ENCODE data around the gene PRIM2. TPM values are rescaled to one million over a fixed set of nuclear protein-coding genes. Genes with fewer than 3 reads are reported as not detected.
"Not testable (repeated sequence)": the region's sequence is repeated elsewhere in the genome, so short reads cannot be mapped to it uniquely, and the experiment has no call there.

Gene PRIM2
- total RNA-seq, 2 donors from 2014 or later = 42.7 to 49.1 TPM

- not testable (repeated sequence) for H3K27me3 Mint-ChIP-seq; H3K4me1 Mint-ChIP-seq; H3K36me3 Mint-ChIP-seq (ENCODE audit: low read depth); H3K27ac Mint-ChIP-seq; H3K9me3 Mint-ChIP-seq; H3K4me3 Mint-ChIP-seq; ATAC-seq (replicated peaks)
These were observed 193.0 kb downstream of the PRIM2 start for GRCh38 chr6:57510390-57510789.

DNA sequence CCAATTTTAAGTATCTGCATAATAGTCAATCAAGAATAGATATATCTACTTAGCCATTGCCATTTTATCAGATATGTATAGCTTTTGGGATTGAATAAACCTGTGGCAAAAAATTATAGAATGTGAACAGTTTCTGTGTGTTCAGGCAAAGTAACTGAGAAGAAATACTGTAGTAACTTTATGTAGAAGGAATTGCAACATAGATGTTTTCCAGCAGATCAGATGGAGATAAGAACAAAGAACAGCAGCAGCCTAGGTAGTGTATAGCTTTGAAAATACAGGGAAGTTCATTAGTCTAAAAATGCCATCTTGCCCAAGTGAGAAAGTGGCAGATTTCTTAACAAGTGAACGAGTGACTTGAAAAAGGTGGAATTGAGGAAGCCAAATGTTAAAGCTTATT lies 197.7 kb downstream of the PRIM2 start:
- not testable (repeated sequence) for H3K9me3 Mint-ChIP-seq; H3K27me3 Mint-ChIP-seq; H3K36me3 Mint-ChIP-seq (ENCODE audit: low read depth); H3K4me1 Mint-ChIP-seq; H3K4me3 Mint-ChIP-seq; H3K27ac Mint-ChIP-seq; ATAC-seq (replicated peaks)

GRCh38 chr6:57515845-57516244 lies 198.4 kb downstream of the PRIM2 start:
- not testable (repeated sequence) for H3K36me3 Mint-ChIP-seq (ENCODE audit: low read depth); H3K9me3 Mint-ChIP-seq; ATAC-seq (replicated peaks); H3K4me3 Mint-ChIP-seq; H3K27me3 Mint-ChIP-seq; H3K4me1 Mint-ChIP-seq; H3K27ac Mint-ChIP-seq

- not testable (repeated sequence) for H3K4me3 Mint-ChIP-seq; H3K36me3 Mint-ChIP-seq (ENCODE audit: low read depth); H3K27me3 Mint-ChIP-seq; H3K27ac Mint-ChIP-seq; H3K9me3 Mint-ChIP-seq; H3K4me1 Mint-ChIP-seq; ATAC-seq (replicated peaks)
These were observed 199.3 kb downstream of the PRIM2 start for GRCh38 chr6:57516776-57517175.

DNA sequence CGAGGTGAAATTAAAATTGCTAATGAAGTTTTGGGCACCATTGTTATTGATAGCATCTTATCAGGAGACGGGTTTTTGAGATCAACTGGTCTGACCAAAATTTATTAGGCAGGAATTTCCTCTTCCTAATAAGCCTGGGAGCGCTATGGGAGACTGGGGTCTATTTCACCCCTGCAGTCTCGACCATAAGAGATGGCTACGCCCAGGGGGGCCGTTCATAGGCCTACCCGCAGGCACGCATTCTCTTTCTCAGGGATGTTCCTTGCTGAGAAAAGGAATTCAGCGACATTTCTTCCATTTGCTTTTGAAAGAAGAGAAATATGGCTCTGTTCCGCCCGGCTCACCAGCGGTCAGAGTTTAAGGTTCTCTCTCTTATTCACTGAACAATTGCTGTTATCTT lies 201.8 kb downstream of the PRIM2 start:
- ATAC-seq (replicated peaks); H3K4me1 Mint-ChIP-seq; H3K27ac Mint-ChIP-seq; H3K27me3 Mint-ChIP-seq; H3K9me3 Mint-ChIP-seq; H3K36me3 Mint-ChIP-seq (ENCODE audit: low read depth); H3K4me3 Mint-ChIP-seq: not testable (repeated sequence)

GRCh38 chr6:57521085-57521484 lies 203.7 kb downstream of the PRIM2 start:
- H3K27me3 Mint-ChIP-seq; H3K4me1 Mint-ChIP-seq; H3K27ac Mint-ChIP-seq; H3K9me3 Mint-ChIP-seq; H3K4me3 Mint-ChIP-seq; ATAC-seq (replicated peaks); H3K36me3 Mint-ChIP-seq (ENCODE audit: low read depth): not testable (repeated sequence)

DNA sequence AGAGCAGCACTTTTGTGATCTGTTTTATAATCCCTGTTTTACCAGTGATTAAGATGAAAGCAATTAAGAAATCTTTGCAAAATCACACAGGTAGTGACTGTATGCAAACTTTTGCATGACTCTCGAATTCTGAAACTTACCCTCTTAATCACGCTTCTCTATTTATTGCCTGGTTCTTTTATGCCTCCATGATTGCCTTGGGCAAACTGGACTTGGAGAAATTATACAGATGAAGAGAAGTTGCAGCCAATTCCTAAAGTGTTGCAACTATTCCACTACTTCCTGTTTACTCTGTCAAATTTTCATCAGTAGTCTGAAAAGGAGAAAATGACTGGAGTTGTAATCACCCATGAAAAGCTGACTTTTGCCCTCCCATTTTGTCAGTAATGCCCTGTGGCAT lies 205.8 kb downstream of the PRIM2 start:
- H3K4me1 Mint-ChIP-seq; H3K36me3 Mint-ChIP-seq (ENCODE audit: low read depth); H3K27me3 Mint-ChIP-seq; H3K9me3 Mint-ChIP-seq; ATAC-seq (replicated peaks); H3K4me3 Mint-ChIP-seq; H3K27ac Mint-ChIP-seq: not testable (repeated sequence)

- peaks cover 17% of the 10 kb centered on the region for H3K36me3 Mint-ChIP-seq (ENCODE audit: low read depth)
- H3K9me3 Mint-ChIP-seq; H3K27me3 Mint-ChIP-seq; H3K27ac Mint-ChIP-seq; H3K4me1 Mint-ChIP-seq; ATAC-seq (replicated peaks); H3K4me3 Mint-ChIP-seq: not testable (repeated sequence)
These were observed 212.3 kb downstream of the PRIM2 start for GRCh38 chr6:57529755-57530154.

DNA sequence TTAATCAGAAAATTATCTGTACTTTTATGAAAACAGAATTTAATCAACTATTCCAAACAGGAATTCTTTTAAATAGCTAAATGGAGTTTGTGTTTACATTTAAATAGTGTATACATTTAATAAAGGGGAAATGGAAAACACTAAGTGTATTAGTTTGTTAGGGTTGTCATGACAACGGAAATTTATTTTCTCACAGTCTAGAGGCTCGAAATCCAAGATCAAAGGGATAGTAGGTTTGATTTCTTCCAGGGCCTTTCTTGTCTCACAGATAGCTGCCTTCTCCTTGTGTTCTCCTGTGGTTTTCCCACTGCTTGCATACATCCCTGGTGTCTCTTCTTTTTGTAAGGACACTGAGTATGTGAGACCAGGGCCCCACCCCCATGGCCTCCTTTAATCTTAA lies 215.2 kb downstream of the PRIM2 start:
- not testable (repeated sequence) for H3K27ac Mint-ChIP-seq; H3K4me3 Mint-ChIP-seq; H3K27me3 Mint-ChIP-seq; ATAC-seq (replicated peaks); H3K4me1 Mint-ChIP-seq; H3K9me3 Mint-ChIP-seq
- peaks cover 19% of the 10 kb centered on the region for H3K36me3 Mint-ChIP-seq (ENCODE audit: low read depth)

GRCh38 chr6:57535121-57535520 lies 217.7 kb downstream of the PRIM2 start:
- H3K36me3 Mint-ChIP-seq (ENCODE audit: low read depth) = peaks cover 26% of the 10 kb centered on the region
- H3K27me3 Mint-ChIP-seq; H3K4me1 Mint-ChIP-seq; H3K4me3 Mint-ChIP-seq; H3K27ac Mint-ChIP-seq; H3K9me3 Mint-ChIP-seq; ATAC-seq (replicated peaks): not testable (repeated sequence)

GRCh38 chr6:57535994-57536393 lies 218.6 kb downstream of the PRIM2 start:
- H3K4me1 Mint-ChIP-seq; H3K9me3 Mint-ChIP-seq; H3K4me3 Mint-ChIP-seq; H3K27ac Mint-ChIP-seq; ATAC-seq (replicated peaks); H3K27me3 Mint-ChIP-seq: not testable (repeated sequence)
- H3K36me3 Mint-ChIP-seq (ENCODE audit: low read depth) = peaks cover 26% of the 10 kb centered on the region

DNA sequence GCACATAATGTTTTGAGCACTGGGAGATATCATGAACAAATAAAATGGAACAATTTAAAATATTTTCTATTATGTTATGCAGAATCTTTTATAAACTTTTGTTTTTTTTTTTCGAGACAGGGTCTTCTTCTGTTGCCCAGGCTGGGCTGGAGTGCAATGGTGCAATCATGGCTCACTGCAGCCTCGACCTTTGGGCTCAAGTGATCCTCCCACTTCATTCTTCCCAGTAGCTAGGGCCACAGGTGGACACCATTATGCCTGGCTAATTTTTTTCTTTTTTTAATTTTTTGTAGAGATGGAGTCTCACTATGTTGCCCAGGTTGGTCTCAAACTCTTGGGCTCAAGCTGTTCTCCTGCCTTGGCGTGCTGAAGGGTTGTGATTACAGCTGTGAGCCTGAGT lies 220.5 kb downstream of the PRIM2 start:
- not testable (repeated sequence) for ATAC-seq (replicated peaks); H3K27ac Mint-ChIP-seq; H3K4me3 Mint-ChIP-seq; H3K4me1 Mint-ChIP-seq; H3K27me3 Mint-ChIP-seq; H3K9me3 Mint-ChIP-seq
- H3K36me3 Mint-ChIP-seq (ENCODE audit: low read depth) = peaks cover 26% of the 10 kb centered on the region

GRCh38 chr6:57551961-57552360 lies 234.5 kb downstream of the PRIM2 start:
- H3K27me3 Mint-ChIP-seq; H3K9me3 Mint-ChIP-seq; H3K36me3 Mint-ChIP-seq (ENCODE audit: low read depth); ATAC-seq (replicated peaks); H3K4me3 Mint-ChIP-seq; H3K4me1 Mint-ChIP-seq; H3K27ac Mint-ChIP-seq: not testable (repeated sequence)

DNA sequence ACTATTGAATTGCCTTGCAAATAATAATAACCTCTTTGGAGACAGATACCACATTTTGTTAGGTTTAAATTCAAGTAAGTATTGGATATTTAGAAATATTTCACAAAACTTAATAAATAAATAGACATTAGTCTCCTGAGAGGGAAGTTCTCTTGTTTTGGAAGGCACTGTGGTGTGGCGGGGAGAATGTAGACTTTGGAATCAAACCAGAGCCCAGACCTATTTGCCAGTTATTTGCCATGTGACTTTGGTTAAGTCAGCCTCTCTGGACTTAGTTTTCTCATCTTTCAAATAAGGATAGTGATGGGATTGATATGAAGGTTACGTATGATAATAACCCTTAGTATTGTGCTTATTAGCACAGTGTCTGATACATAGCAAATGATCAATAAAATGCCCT lies 240.4 kb downstream of the PRIM2 start:
- H3K27me3 Mint-ChIP-seq; H3K4me1 Mint-ChIP-seq; H3K27ac Mint-ChIP-seq; H3K9me3 Mint-ChIP-seq; H3K4me3 Mint-ChIP-seq; H3K36me3 Mint-ChIP-seq (ENCODE audit: low read depth); ATAC-seq (replicated peaks): not testable (repeated sequence)

DNA sequence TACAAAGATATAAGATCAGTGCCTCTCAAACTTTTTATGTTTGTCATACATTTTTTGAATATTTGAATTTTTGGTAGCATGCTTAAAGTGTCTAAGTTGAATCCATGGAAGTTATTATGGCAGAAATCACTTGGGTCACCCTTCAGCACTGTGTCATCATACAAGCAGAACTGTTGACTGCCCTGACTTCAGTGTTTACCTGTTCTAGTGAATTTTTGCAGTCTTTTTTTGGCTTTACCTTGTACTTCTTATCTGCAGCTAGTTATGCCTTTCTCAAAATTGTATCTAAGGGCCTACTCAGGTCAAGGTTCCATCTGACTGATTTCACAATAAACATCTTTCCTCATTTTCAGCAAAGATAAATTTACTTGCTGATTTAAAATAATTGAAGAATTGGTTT lies 241.7 kb downstream of the PRIM2 start:
- not testable (repeated sequence) for H3K27me3 Mint-ChIP-seq; H3K9me3 Mint-ChIP-seq; H3K4me3 Mint-ChIP-seq; H3K27ac Mint-ChIP-seq; H3K4me1 Mint-ChIP-seq; H3K36me3 Mint-ChIP-seq (ENCODE audit: low read depth); ATAC-seq (replicated peaks)

GRCh38 chr6:57562233-57562632 lies 244.8 kb downstream of the PRIM2 start:
- H3K36me3 Mint-ChIP-seq (ENCODE audit: low read depth); H3K4me1 Mint-ChIP-seq; H3K27ac Mint-ChIP-seq; H3K9me3 Mint-ChIP-seq; H3K27me3 Mint-ChIP-seq; H3K4me3 Mint-ChIP-seq; ATAC-seq (replicated peaks): not testable (repeated sequence)
